ENCODE data around the gene CYP2C18.

DNA sequence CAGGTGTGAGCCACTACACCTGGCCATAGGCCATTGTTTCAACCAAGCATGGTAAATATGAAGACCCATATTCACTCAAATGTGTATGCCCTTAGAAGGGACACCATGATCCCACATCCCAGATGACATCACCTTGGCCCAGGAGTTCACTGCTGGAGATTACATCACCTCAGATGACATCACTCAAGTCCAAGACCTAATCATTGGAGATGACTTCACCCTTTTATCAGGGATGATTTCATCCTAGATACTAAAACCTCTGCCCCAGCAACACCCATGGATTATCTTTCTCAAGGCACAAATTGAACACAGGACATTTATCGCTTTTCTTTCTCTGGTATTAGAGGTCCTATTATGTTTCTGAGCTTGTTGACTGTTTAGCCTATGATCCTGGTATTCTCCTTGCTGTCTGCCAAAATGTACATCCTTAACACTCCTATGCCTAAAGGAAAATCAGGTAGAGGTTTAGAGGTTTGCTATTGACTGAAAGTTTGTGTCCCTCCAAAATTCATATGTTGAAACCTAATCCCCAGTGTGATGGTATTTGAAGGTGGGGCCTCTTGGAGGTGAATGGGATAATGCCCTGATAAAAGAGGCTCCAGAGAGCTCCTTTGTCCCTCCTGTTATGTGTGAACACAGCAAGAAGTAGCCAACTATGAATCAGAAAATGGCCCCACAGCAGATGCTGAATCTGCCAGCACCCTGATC is 9.8 kb upstream of the CYP2C18 start:
- TF ChIP-seq POLR2A (IDR thresholded peaks at IDR 0.05) = no peak
- TF ChIP-seq, protein P1, sequence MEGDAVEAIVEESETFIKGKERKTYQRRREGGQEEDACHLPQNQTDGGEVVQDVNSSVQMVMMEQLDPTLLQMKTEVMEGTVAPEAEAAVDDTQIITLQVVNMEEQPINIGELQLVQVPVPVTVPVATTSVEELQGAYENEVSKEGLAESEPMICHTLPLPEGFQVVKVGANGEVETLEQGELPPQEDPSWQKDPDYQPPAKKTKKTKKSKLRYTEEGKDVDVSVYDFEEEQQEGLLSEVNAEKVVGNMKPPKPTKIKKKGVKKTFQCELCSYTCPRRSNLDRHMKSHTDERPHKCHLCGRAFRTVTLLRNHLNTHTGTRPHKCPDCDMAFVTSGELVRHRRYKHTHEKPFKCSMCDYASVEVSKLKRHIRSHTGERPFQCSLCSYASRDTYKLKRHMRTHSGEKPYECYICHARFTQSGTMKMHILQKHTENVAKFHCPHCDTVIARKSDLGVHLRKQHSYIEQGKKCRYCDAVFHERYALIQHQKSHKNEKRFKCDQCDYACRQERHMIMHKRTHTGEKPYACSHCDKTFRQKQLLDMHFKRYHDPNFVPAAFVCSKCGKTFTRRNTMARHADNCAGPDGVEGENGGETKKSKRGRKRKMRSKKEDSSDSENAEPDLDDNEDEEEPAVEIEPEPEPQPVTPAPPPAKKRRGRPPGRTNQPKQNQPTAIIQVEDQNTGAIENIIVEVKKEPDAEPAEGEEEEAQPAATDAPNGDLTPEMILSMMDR (IDR thresholded peaks at IDR 0.05) = no peak

Measured in Peyer's patch (tissue), 4 donors.